Mucosa of rectum (tissue), 2 donors: ENCODE results near the gene SLC2A2.

Experiments used
- H3K27ac ChIP-seq, 2 donors: one replicate each; pipeline ENCODE4 v1.7.0; 2013; ENCODE audit warnings: inconsistent platforms in 2 of 2, low read depth in 2 of 2, low read length in 2 of 2
- H3K27me3 ChIP-seq, 2 donors: one replicate each; pipeline ENCODE4 v1.7.0; 2013; ENCODE audit warnings: low read length in 2 of 2; ENCODE audit not compliant: control insufficient read depth in 2 of 2, insufficient read depth in 2 of 2
- H3K36me3 ChIP-seq, 2 donors: one replicate each; pipeline ENCODE4 v1.7.0; 2013; ENCODE audit warnings: low read length in 2 of 2; ENCODE audit not compliant: control insufficient read depth in 2 of 2, insufficient read depth in 2 of 2
- H3K4me1 ChIP-seq, 2 donors: one replicate each; pipeline ENCODE4 v1.7.0; 2013; ENCODE audit warnings: low read length in 2 of 2, mild to moderate bottlenecking in 1 of 2; ENCODE audit not compliant: control insufficient read depth in 2 of 2, insufficient read depth in 2 of 2
- H3K4me3 ChIP-seq, 2 donors: one replicate each; pipeline ENCODE4 v1.7.0; 2013; ENCODE audit warnings: low read length in 2 of 2
- H3K9ac ChIP-seq, 2 donors: one replicate each; pipeline ENCODE4 v1.7.0; 2013; ENCODE audit warnings: low read length in 2 of 2, low read depth in 1 of 2, mild to moderate bottlenecking in 1 of 2
- H3K9me3 ChIP-seq, 2 donors: one replicate each; pipeline ENCODE4 v1.7.0; 2013; ENCODE audit warnings: low read length in 2 of 2; ENCODE audit not compliant: control insufficient read depth in 2 of 2
- donor health status: healthy.
- donor health status: Normal muscosa, but diverticular disease.

SLC2A2 gene

DNA sequence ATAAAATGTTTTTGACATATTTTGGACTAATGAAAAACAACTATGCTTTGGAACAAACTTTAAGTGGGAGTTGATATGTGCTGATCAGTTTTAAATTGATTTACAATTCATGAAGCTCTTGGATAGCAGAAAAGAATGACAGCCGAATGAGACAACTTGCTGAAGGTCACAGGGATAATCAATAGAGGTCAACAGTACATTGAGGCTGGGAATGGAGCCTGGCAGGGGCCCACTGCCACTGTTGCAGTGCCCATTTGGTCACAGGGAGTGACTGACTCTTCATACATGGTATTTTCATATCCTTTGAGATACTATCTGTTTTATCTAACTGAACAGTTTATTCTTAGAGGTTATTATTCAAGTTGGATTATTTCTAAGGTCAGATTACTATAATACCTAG is 59.4 kb downstream of the SLC2A2 start:
- Histone ChIP-seq H3K27ac (no peak overlapping the region), H3K27me3 (no peaks in the 10 kb centered on the region), H3K4me1 (peaks cover 0 to under 1% of the 10 kb centered on the region in 2 donors), H3K9ac (no peak overlapping the region), H3K9me3 (no peaks in the 10 kb centered on the region), H3K4me3 (no peak overlapping the region), H3K36me3 (no peaks in the 10 kb centered on the region)

GRCh38 chr3:170966495-170966894 is 60.0 kb downstream of the SLC2A2 start:
- Histone ChIP-seq H3K27me3 (no peaks in the 10 kb centered on the region), H3K27ac (no peak overlapping the region), H3K36me3 (no peaks in the 10 kb centered on the region), H3K4me3 (no peak overlapping the region), H3K9me3 (no peaks in the 10 kb centered on the region), H3K4me1 (peaks cover 0 to 5% of the 10 kb centered on the region in 2 donors), H3K9ac (no peak overlapping the region)

DNA sequence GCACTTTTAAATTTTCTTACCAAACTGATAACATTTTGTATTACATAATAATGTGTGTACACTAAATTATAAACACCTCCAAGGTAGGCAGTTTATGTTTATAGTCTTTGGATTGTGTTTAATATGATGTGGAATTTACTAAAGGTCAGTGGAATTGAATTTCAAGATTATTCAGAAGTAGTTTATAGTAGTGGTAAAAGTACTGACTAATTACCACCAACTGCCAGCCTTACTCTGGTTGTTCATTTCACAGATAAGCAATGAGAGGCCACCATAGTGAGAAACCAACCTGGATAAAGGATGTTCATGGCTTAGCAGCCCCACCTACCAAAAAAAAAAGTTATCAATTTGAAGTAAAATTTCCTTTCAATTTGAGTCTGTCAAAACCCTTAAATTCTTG is 64.1 kb downstream of the SLC2A2 start:
- Histone ChIP-seq H3K36me3 (no peaks in the 10 kb centered on the region), H3K4me3 (no peak overlapping the region), H3K27ac (no peak overlapping the region), H3K9me3 (no peaks in the 10 kb centered on the region), H3K27me3 (peaks cover 0 to 4% of the 10 kb centered on the region in 2 donors), H3K4me1 (peaks cover 0 to 5% of the 10 kb centered on the region in 2 donors), H3K9ac (no peak overlapping the region)

GRCh38 chr3:170961616-170962400 is 64.7 kb downstream of the SLC2A2 start:
- Histone ChIP-seq H3K4me3 (no peak overlapping the region), H3K27ac (no peak overlapping the region), H3K27me3 (peaks cover 0 to 4% of the 10 kb centered on the region in 2 donors), H3K9me3 (no peaks in the 10 kb centered on the region), H3K9ac (no peak overlapping the region), H3K36me3 (no peaks in the 10 kb centered on the region), H3K4me1 (peaks cover 0 to 5% of the 10 kb centered on the region in 2 donors)

- Histone ChIP-seq H3K4me1 (peaks cover 0 to 5% of the 10 kb centered on the region in 2 donors), H3K36me3 (no peaks in the 10 kb centered on the region), H3K27ac (no peak overlapping the region), H3K27me3 (peaks cover 0 to 4% of the 10 kb centered on the region in 2 donors), H3K4me3 (no peak overlapping the region), H3K9ac (no peak overlapping the region), H3K9me3 (no peaks in the 10 kb centered on the region)
These were observed 67.1 kb downstream of the SLC2A2 start for GRCh38 chr3:170959457-170959856.

DNA sequence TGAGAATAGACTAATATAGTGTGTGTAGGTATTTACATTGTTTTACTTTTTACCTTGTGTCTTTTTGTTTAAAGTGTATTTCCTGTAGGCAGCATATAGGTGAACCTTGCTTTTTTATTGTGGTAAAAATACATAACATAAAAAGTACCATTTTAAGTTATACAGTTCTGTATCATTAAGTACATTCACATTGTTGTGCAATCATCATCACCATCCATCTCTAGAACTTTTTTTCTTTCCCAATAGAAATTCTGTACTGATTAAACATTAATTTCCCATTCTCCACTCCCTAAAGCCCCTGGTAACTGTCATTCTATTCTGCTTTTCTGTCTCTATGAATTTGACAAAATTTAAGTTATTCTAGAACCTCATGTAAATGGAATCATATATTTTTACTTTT is 69.9 kb downstream of the SLC2A2 start:
- no peak overlapping the region for H3K4me3 ChIP-seq
- H3K27me3 ChIP-seq, result peaks cover 0 to 4% of the 10 kb centered on the region in 2 donors
- H3K36me3 ChIP-seq, result no peaks in the 10 kb centered on the region
- no peaks in the 10 kb centered on the region for H3K9me3 ChIP-seq
- no peak overlapping the region for H3K27ac ChIP-seq
- H3K9ac ChIP-seq, result no peak overlapping the region
- peaks cover 0 to under 1% of the 10 kb centered on the region in 2 donors for H3K4me1 ChIP-seq

GRCh38 chr3:170953736-170954135 is 72.8 kb downstream of the SLC2A2 start:
- no peaks in the 10 kb centered on the region for H3K9me3 ChIP-seq
- H3K9ac ChIP-seq, result no peak overlapping the region
- H3K36me3 ChIP-seq, result no peaks in the 10 kb centered on the region
- peaks cover 0 to 4% of the 10 kb centered on the region in 2 donors for H3K27me3 ChIP-seq
- H3K4me3 ChIP-seq, result no peak overlapping the region
- no peaks in the 10 kb centered on the region for H3K4me1 ChIP-seq
- no peak overlapping the region for H3K27ac ChIP-seq

- no peak overlapping the region for H3K4me3 ChIP-seq
- peaks cover 0 to 1% of the 10 kb centered on the region in 2 donors for H3K27me3 ChIP-seq
- H3K9ac ChIP-seq, result no peak overlapping the region
- H3K27ac ChIP-seq, result no peak overlapping the region
- H3K36me3 ChIP-seq, result no peaks in the 10 kb centered on the region
- H3K4me1 ChIP-seq, result no peaks in the 10 kb centered on the region
- no peaks in the 10 kb centered on the region for H3K9me3 ChIP-seq
These were observed 73.3 kb downstream of the SLC2A2 start for GRCh38 chr3:170953229-170953628.

DNA sequence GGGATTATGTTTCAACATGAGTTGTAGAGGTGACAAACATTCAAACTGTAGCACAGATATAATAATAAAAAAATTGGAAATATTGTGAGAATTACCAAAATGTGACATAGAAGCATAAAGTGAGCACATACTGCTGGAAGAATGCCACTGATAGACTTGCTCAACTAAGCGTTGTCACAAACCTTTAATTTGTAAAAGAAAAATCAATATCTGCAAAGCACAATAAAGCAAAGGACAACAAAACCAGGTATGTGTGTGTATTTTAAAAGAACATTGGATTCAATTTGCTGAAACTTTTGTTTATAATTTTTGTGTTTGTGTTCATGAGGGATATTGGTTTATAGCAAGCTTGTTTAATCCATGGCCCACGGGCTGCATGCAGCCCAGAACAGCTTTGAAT is 77.3 kb downstream of the SLC2A2 start:
- no peaks in the 10 kb centered on the region for H3K36me3 ChIP-seq
- no peak overlapping the region for H3K4me3 ChIP-seq
- no peak overlapping the region for H3K27ac ChIP-seq
- H3K27me3 ChIP-seq, result no peaks in the 10 kb centered on the region
- no peaks in the 10 kb centered on the region for H3K9me3 ChIP-seq
- H3K4me1 ChIP-seq, result no peaks in the 10 kb centered on the region
- H3K9ac ChIP-seq, result no peak overlapping the region

DNA sequence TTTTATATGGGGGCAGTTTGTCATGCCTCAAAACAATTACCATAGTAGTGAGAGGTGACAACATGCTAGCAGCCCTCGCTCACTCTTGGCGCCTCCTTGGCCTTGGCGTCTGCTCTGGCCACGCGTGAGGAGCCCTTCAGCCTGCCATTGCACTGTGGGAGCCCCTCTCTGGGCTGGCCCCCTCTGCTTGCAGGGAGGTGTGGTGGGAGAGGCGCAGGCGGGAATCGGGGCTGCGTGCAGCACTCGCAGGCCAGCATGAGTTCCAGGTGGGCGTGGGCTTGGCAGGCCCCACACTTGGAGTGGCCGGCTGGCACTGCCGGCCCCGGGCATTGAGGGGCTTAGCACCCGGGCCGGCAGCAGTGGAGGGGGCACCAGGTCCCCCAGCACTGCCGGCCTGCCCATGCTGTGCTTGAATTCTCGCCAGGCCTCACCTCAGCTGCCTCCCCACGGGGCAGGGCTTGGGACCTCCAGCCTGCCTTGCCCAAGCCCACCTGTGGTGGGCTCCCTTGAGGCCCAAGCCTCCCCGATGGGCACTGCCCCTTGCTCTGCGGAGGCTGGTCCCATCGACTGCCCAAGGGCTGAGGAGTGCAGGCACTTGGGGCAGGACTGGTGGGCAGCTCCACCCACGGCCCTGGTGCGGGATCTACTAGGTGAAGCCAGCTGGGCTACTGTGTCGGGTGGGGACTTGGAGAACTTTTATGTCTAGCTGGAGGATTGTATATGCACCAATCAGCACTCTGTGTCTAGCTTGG is 79.3 kb downstream of the SLC2A2 start:
- no peaks in the 10 kb centered on the region for H3K27me3 ChIP-seq
- H3K9me3 ChIP-seq, result no peaks in the 10 kb centered on the region
- no peak overlapping the region for H3K27ac ChIP-seq
- H3K4me3 ChIP-seq, result no peak overlapping the region
- no peaks in the 10 kb centered on the region for H3K36me3 ChIP-seq
- no peak overlapping the region for H3K9ac ChIP-seq
- H3K4me1 ChIP-seq, result no peaks in the 10 kb centered on the region
